H9 (cell line): Measurements from ENCODE around the gene ZNF664. TPM values are rescaled to one million over a fixed set of nuclear protein-coding genes. Genes with fewer than 3 reads are reported as not detected.
A peak's percentile ranks its signal among the peaks of the same experiment; 100 is the strongest.

ENCODE experiments used
- DNase-seq: peaks from one replicate; pipeline ENCODE4 v3.0.0-alpha.2; 2017
- H2AFZ ChIP-seq: one replicate; pipeline ENCODE4 v1.6.1; 2013; ENCODE audit warnings: mild to moderate bottlenecking, low read length, control low read depth, moderate library complexity
- H2AK5ac ChIP-seq: 2 replicates; pipeline ENCODE4 v1.6.1; 2013; ENCODE audit warnings: low read length, control low read depth, mixed read lengths; ENCODE audit not compliant: insufficient read length
- H2BK120ac ChIP-seq: one replicate; pipeline ENCODE4 v1.6.1; 2013; ENCODE audit warnings: low read depth, mild to moderate bottlenecking, low read length, control low read depth, inconsistent platforms; ENCODE audit not compliant: poor library complexity, severe bottlenecking
- H2BK12ac ChIP-seq: 2 replicates; pipeline ENCODE4 v1.6.1; 2013; ENCODE audit warnings: low read length, control low read depth, mixed read lengths, low read depth; ENCODE audit not compliant: insufficient read length
- H2BK15ac ChIP-seq: 2 replicates; pipeline ENCODE4 v1.6.1; 2013; ENCODE audit warnings: low read depth, low read length, control low read depth
- H2BK20ac ChIP-seq: one replicate; pipeline ENCODE4 v1.6.1; 2013; ENCODE audit warnings: low read depth, mild to moderate bottlenecking, low read length, control low read depth, inconsistent platforms; ENCODE audit not compliant: poor library complexity, severe bottlenecking
- H2BK5ac ChIP-seq: 2 replicates; pipeline ENCODE4 v1.6.1; 2013; ENCODE audit warnings: low read length, control low read depth, mixed read lengths; ENCODE audit not compliant: insufficient read length
- H3K14ac ChIP-seq: 2 replicates; pipeline ENCODE4 v1.6.1; 2013; ENCODE audit warnings: low read length, control low read depth; ENCODE audit not compliant: insufficient read depth
- H3K18ac ChIP-seq: 2 replicates; pipeline ENCODE4 v1.6.1; 2013; ENCODE audit warnings: low read depth, mild to moderate bottlenecking, mixed read lengths, low read length, control low read depth; ENCODE audit not compliant: insufficient read length
- H3K23ac ChIP-seq: 2 replicates; pipeline ENCODE4 v1.6.1; 2013; ENCODE audit warnings: low read length, control low read depth, mixed read lengths, low read depth; ENCODE audit not compliant: insufficient read length
- H3K23me2 ChIP-seq: 2 replicates; pipeline ENCODE4 v1.6.1; 2013; ENCODE audit warnings: low read depth, mild to moderate bottlenecking, mixed read lengths, low read length, control low read depth; ENCODE audit not compliant: insufficient read length, poor library complexity, severe bottlenecking
- H3K27ac ChIP-seq: 2 replicates; pipeline ENCODE4 v1.5.1; 2013; ENCODE audit warnings: low read length, control low read depth, mixed read lengths, low read depth; ENCODE audit not compliant: insufficient read length
- H3K27me3 ChIP-seq: 2 replicates; pipeline ENCODE4 v1.6.1; 2013; ENCODE audit warnings: low read length, control low read depth, inconsistent platforms; ENCODE audit not compliant: insufficient read depth
- H3K4ac ChIP-seq: 2 replicates; pipeline ENCODE4 v1.6.1; 2013; ENCODE audit warnings: low read depth, mild to moderate bottlenecking, control low read depth, inconsistent platforms, low read length, moderate library complexity
- H3K4me1 ChIP-seq: 2 replicates; pipeline ENCODE4 v1.6.1; 2013; ENCODE audit warnings: low read length, control low read depth, inconsistent platforms; ENCODE audit not compliant: insufficient read depth
- H3K4me2 ChIP-seq: 2 replicates; pipeline ENCODE4 v1.6.1; 2013; ENCODE audit warnings: low read length, control low read depth, mixed read lengths; ENCODE audit not compliant: insufficient read length, insufficient read depth
- H3K56ac ChIP-seq: 2 replicates; pipeline ENCODE4 v1.6.1; 2013; ENCODE audit warnings: low read depth, mild to moderate bottlenecking, mixed read lengths, low read length, control low read depth; ENCODE audit not compliant: insufficient read length
- H3K79me1 ChIP-seq: 2 replicates; pipeline ENCODE4 v1.6.1; 2013; ENCODE audit warnings: low read depth, mild to moderate bottlenecking, moderate library complexity, low read length, control low read depth, inconsistent platforms; ENCODE audit not compliant: insufficient read depth, poor library complexity, severe bottlenecking
- H3K79me2 ChIP-seq: 2 replicates; pipeline ENCODE4 v1.6.1; 2013; ENCODE audit warnings: low read length, control low read depth, inconsistent platforms; ENCODE audit not compliant: insufficient read depth
- H3K9ac ChIP-seq: 2 replicates; pipeline ENCODE4 v1.6.1; 2013; ENCODE audit warnings: low read length, control low read depth, mixed read lengths; ENCODE audit not compliant: insufficient read length; ENCODE audit errors: extremely low read depth
- H3K9me3 ChIP-seq: one replicate; pipeline ENCODE4 v1.6.1; 2013; ENCODE audit warnings: low read depth, low read length, inconsistent platforms; ENCODE audit not compliant: control insufficient read depth
- H3T11ph ChIP-seq: one replicate; pipeline ENCODE4 v1.6.1; 2013; ENCODE audit warnings: mild to moderate bottlenecking, low read length, control low read depth, inconsistent platforms
- H4K20me1 ChIP-seq: one replicate; pipeline ENCODE4 v1.6.1; 2013; ENCODE audit not compliant: control insufficient read depth, insufficient read length, insufficient read depth
- H4K5ac ChIP-seq: 2 replicates; pipeline ENCODE4 v1.6.1; 2013; ENCODE audit warnings: low read depth, mild to moderate bottlenecking, mixed read lengths, low read length, control low read depth; ENCODE audit not compliant: insufficient read length
- H4K8ac ChIP-seq: replicated peaks from 2 replicates; pipeline ENCODE4 v1.6.1; 2013; ENCODE audit warnings: low read length, control low read depth, mixed read lengths, low read depth; ENCODE audit not compliant: insufficient read length
- H4K91ac ChIP-seq: 2 replicates; pipeline ENCODE4 v1.6.1; 2013; ENCODE audit warnings: low read depth, mild to moderate bottlenecking, moderate library complexity, mixed read lengths, low read length, control low read depth; ENCODE audit not compliant: insufficient read length
- H3K27ac Mint-ChIP-seq, 3 experiments: 2 replicates in 2 of 3; 3 replicates in 1 of 3; pipeline ENCODE4 v1.8.0; 2020 to 2021; ENCODE audit warnings: mixed read lengths in 3 of 3, mild to moderate bottlenecking in 1 of 3, moderate library complexity in 1 of 3
- H3K27me3 Mint-ChIP-seq: 2 replicates; pipeline ENCODE4 v1.8.0; 2021; ENCODE audit warnings: low read depth, mild to moderate bottlenecking, moderate library complexity, mixed read lengths
- H3K36me3 Mint-ChIP-seq, 3 experiments: 2 replicates in 2 of 3; 3 replicates in 1 of 3; pipeline ENCODE4 v1.8.0; 2020 to 2021; ENCODE audit warnings: low read depth in 3 of 3, mixed read lengths in 3 of 3; ENCODE audit not compliant: insufficient read depth in 1 of 3
- H3K4me1 Mint-ChIP-seq, 2 experiments: 2 replicates each; pipeline ENCODE4 v1.8.0; 2020; ENCODE audit warnings: mixed read lengths in 2 of 2
- H3K4me3 Mint-ChIP-seq, 2 experiments: 2 replicates in 1 of 2; 3 replicates in 1 of 2; pipeline ENCODE4 v1.8.0; 2020 to 2021; ENCODE audit warnings: mild to moderate bottlenecking in 2 of 2, mixed read lengths in 2 of 2, moderate library complexity in 1 of 2
- H3K9me3 Mint-ChIP-seq, 2 experiments: 2 replicates in 1 of 2; 3 replicates in 1 of 2; pipeline ENCODE4 v1.8.0; 2020; ENCODE audit warnings: mild to moderate bottlenecking in 2 of 2, mixed read lengths in 2 of 2, moderate library complexity in 1 of 2
- WGBS: extraction: QIAGEN DNeasy Blood & Tissue Kit; methylation state at CpG from one replicate; pipeline ENCODE4 v1.1.7; 2013; ENCODE audit warnings: missing lambda C conversion rate, low lambda C conversion rate, mixed read lengths; ENCODE audit not compliant: insufficient read length; ENCODE audit errors: extremely low coverage; 5-methylcytosine and 5-hydroxymethylcytosine counted together
- total RNA-seq: library from RNA; stranded (reverse); gene quantifications from 2 replicates; pipeline ENCODE4 v1.2.1, GENCODE V29; 2021
- TF ChIP-seq, protein P1 (sequence below): fragments of 200-600 bp; sonication (generic); conservative IDR thresholded peaks from 3 replicates; pipeline ENCODE4 v1.8.0; 2021; ENCODE audit warnings: antibody characterized with exemption, mild to moderate bottlenecking

Gene ZNF664
- total RNA-seq, 1 experiment from 2014 or later, result 29.5 TPM

DNA sequence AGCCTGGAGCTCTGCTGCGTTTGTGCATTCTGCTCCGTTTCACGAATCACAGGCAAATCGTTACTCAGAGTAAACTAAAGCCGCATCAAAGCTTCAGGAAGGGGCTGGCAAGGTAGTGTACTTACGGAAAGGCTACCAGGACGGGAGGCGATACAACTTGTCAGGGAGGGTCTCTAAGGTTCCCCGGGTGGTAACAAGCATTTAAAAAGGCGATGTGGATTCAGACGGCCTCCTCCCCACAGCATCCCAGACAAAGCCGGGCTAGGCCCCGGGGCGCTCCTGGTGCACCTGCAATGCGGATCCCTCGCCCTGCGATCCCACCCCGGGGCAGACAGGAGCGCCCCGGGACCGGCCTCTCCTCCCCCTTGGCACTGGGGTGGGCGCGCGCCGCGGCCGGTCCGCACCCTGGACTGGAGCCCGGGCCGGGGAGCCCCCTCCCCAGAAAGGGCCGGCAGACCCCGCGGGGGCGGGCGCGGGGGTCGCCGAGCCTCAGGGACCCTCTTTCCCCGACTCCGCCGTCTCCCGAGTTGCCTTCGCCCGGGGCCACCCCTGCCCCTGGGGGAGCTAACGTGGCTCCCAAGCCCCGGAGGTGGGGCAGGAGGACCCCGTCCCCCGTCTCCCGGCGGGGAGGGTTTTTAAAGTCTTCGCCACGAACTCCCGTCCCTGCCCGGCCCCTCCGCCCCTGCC is 1.1 kb upstream of the ZNF664 start:
- H4K8ac ChIP-seq, result no peak overlapping the region
- no peak overlapping the region for H3K27ac ChIP-seq
- no peak overlapping the region for H3K14ac ChIP-seq
- WGBS, result no CpG with 5 or more reads among the region's 55 CpGs
- Mint-ChIP-seq H3K27me3 (peaks cover 81% of the 10 kb centered on the region), H3K27ac (peak overlapping the region in 1 of 3 experiments; percentile 51; a peak in 1 of 7 replicates), H3K4me1 (peaks cover 10 to 15% of the 10 kb centered on the region in 2 experiments), H3K4me3 (peak overlapping the region; percentile 46 to 85), H3K9me3 (no peaks in the 10 kb centered on the region), H3K36me3 (peaks cover 9 to 21% (median 11%) of the 10 kb centered on the region in 3 experiments)
- TF ChIP-seq, protein P1, sequence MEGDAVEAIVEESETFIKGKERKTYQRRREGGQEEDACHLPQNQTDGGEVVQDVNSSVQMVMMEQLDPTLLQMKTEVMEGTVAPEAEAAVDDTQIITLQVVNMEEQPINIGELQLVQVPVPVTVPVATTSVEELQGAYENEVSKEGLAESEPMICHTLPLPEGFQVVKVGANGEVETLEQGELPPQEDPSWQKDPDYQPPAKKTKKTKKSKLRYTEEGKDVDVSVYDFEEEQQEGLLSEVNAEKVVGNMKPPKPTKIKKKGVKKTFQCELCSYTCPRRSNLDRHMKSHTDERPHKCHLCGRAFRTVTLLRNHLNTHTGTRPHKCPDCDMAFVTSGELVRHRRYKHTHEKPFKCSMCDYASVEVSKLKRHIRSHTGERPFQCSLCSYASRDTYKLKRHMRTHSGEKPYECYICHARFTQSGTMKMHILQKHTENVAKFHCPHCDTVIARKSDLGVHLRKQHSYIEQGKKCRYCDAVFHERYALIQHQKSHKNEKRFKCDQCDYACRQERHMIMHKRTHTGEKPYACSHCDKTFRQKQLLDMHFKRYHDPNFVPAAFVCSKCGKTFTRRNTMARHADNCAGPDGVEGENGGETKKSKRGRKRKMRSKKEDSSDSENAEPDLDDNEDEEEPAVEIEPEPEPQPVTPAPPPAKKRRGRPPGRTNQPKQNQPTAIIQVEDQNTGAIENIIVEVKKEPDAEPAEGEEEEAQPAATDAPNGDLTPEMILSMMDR, result no peak
- no peak overlapping the region for H2BK5ac ChIP-seq
- no peaks in the 10 kb centered on the region for H3K79me1 ChIP-seq
- H2BK20ac ChIP-seq, result no peak overlapping the region
- peaks cover 53% of the 10 kb centered on the region for H3K27me3 ChIP-seq
- no peak overlapping the region for H3K9ac ChIP-seq
- no peak overlapping the region for H3K56ac ChIP-seq
- H3K18ac ChIP-seq, result no peak overlapping the region
- peak overlapping the region; percentile 21 for H3K4me2 ChIP-seq
- no peak overlapping the region for H4K5ac ChIP-seq
- no peak overlapping the region for H2BK12ac ChIP-seq
- H3K9me3 ChIP-seq, result no peaks in the 10 kb centered on the region
- no peaks in the 10 kb centered on the region for H3K4me1 ChIP-seq
- peak; percentile 96 for DNase-seq
- no peak overlapping the region for H3T11ph ChIP-seq
- H2AK5ac ChIP-seq, result no peak overlapping the region
- H2BK15ac ChIP-seq, result no peak overlapping the region
- no peak overlapping the region for H3K23ac ChIP-seq
- no peak overlapping the region for H4K91ac ChIP-seq
- no peak overlapping the region for H3K4ac ChIP-seq
- no peaks in the 10 kb centered on the region for H4K20me1 ChIP-seq
- no peak overlapping the region for H2AFZ ChIP-seq
- H3K23me2 ChIP-seq, result peaks cover 8% of the 10 kb centered on the region
- no peak overlapping the region for H2BK120ac ChIP-seq
- no peaks in the 10 kb centered on the region for H3K79me2 ChIP-seq
